ENCODE data around the gene ITGA8. TPM values are rescaled to one million over a fixed set of nuclear protein-coding genes. Genes with fewer than 3 reads are reported as not detected.

Gene ITGA8
- total RNA-seq, 1 donor from 2014 or later = 15.5 TPM

DNA sequence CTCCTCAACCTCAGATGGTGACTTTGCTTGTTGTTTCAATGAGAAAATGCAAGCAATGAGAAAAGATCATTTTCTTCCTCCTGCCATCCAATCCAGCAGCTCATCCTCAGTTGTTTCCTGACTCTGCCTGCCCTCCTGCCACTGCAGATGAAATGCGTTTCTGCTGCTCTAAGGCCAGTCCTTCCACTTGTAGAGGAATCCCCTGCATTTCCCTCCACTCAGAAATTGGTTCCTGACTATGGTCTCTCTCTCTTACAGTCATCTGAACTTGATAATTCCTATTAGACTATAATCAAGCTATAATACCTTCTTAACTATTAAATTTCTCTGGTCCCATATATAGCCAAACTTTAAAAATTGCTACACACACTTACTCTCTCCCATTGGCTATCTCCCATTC lies 14.4 kb downstream of the ITGA8 start:
- H3K36me3 ChIP-seq = no peaks in the 10 kb centered on the region
- no peaks in the 10 kb centered on the region for H3K27me3 ChIP-seq
- TF ChIP-seq, protein P1, sequence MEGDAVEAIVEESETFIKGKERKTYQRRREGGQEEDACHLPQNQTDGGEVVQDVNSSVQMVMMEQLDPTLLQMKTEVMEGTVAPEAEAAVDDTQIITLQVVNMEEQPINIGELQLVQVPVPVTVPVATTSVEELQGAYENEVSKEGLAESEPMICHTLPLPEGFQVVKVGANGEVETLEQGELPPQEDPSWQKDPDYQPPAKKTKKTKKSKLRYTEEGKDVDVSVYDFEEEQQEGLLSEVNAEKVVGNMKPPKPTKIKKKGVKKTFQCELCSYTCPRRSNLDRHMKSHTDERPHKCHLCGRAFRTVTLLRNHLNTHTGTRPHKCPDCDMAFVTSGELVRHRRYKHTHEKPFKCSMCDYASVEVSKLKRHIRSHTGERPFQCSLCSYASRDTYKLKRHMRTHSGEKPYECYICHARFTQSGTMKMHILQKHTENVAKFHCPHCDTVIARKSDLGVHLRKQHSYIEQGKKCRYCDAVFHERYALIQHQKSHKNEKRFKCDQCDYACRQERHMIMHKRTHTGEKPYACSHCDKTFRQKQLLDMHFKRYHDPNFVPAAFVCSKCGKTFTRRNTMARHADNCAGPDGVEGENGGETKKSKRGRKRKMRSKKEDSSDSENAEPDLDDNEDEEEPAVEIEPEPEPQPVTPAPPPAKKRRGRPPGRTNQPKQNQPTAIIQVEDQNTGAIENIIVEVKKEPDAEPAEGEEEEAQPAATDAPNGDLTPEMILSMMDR (IDR thresholded peaks at IDR 0.05) = no peak
- TF ChIP-seq POLR2A (IDR thresholded peaks at IDR 0.05) (no peak), POLR2AphosphoS5 (IDR thresholded peaks at IDR 0.05; ENCODE audit: insufficient read depth in 1 of 2, low read depth in 1 of 2) (no peak)
- DNase-seq (ENCODE audit: extremely low spot score in 2 of 2) = no peak
- H3K9me3 ChIP-seq = no peaks in the 10 kb centered on the region
- no peak overlapping the region for H3K4me3 ChIP-seq
- no peak overlapping the region for H3K27ac ChIP-seq
- intact Hi-C loops (cut with DNase I) = no loop called here
- no peaks in the 10 kb centered on the region for H3K4me1 ChIP-seq

DNA sequence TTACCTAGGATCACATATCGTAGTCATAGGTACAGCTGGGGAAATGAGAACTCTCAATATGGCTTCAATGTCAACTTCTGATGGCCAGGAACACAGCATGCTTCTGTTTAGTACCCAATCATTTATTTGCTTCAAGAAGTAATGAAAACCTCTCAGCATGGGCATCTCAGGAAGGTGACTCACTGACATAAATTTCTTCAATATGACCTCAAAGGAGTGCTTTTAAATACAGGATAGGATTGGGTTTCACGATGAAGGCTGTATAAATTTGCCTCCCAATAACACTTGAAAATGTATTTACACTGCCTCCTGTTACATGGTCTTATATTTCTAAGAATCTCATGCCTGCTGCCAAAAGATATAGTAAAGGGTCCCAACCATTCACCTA lies 15.1 kb downstream of the ITGA8 start:
- no peak for TF ChIP-seq POLR2AphosphoS5 (IDR thresholded peaks at IDR 0.05; ENCODE audit: insufficient read depth in 1 of 2, low read depth in 1 of 2)
- no peak for TF ChIP-seq POLR2A (IDR thresholded peaks at IDR 0.05)
- TF ChIP-seq, protein P1 (IDR thresholded peaks at IDR 0.05) = no peak
- no peak overlapping the region for H3K27ac ChIP-seq
- H3K9me3 ChIP-seq = no peaks in the 10 kb centered on the region
- no peak for DNase-seq (ENCODE audit: extremely low spot score in 2 of 2)
- H3K4me3 ChIP-seq = no peak overlapping the region
- H3K27me3 ChIP-seq = no peaks in the 10 kb centered on the region
- no peaks in the 10 kb centered on the region for H3K36me3 ChIP-seq
- intact Hi-C loops (cut with DNase I) = no loop called here
- H3K4me1 ChIP-seq = no peaks in the 10 kb centered on the region

- H3K27ac ChIP-seq = no peak overlapping the region
- intact Hi-C loops (cut with DNase I) = no loop called here
Measured at GRCh38 chr10:15703944-15704580, 15.7 kb downstream of the ITGA8 start.

DNA sequence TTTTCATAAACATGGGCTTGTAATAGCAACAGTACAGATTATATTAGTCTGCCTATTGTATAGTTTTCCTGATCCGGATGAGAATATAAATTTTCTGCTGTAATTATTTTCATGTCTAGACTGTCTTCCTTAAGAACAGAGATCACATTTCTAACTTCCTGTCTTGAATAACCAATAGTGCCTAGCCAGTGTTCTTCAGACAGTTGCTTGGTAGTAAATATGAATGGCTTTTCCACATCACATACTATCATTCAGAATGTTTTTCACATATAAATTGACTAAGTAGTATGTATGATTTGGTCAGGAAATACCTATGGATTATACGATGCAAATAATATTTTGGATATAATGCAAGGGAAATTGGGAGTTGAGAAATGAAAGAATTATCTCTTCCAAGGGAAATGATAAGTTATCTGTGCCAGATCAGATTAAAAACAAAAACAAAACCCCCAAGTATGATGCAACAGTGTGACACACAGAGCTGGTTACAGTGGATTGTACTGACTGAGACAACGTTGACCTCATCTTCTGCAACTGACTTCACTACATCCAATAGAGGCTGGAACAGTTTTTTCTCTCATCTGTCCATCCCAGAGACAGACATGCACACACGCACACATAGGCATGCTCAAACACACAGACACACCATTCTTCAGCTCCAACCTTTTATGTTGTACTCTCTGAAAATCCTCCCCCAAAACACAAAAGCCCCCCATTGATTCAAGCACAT lies 16.4 kb downstream of the ITGA8 start:
- Histone ChIP-seq H3K4me3 (no peak overlapping the region), H3K9me3 (no peaks in the 10 kb centered on the region), H3K27ac (no peak overlapping the region), H3K4me1 (no peaks in the 10 kb centered on the region), H3K27me3 (no peaks in the 10 kb centered on the region), H3K36me3 (no peaks in the 10 kb centered on the region)
- DNase-seq (ENCODE audit: extremely low spot score in 2 of 2) = no peak
- intact Hi-C loops (cut with DNase I) = no loop called here
- no peak for TF ChIP-seq POLR2AphosphoS5 (IDR thresholded peaks at IDR 0.05; ENCODE audit: insufficient read depth in 1 of 2, low read depth in 1 of 2)
- TF ChIP-seq POLR2A (IDR thresholded peaks at IDR 0.05) = no peak
- TF ChIP-seq, protein P1 (IDR thresholded peaks at IDR 0.05) = no peak

More at GRCh38 chr10:15703944-15704580, 15.7 kb downstream of the ITGA8 start:
- no peaks in the 10 kb centered on the region for H3K4me1 ChIP-seq
- H3K27me3 ChIP-seq = no peaks in the 10 kb centered on the region
- no peak overlapping the region for H3K4me3 ChIP-seq
- no peaks in the 10 kb centered on the region for H3K36me3 ChIP-seq
- DNase-seq (ENCODE audit: extremely low spot score in 2 of 2) = no peak
- no peak for TF ChIP-seq POLR2AphosphoS5 (IDR thresholded peaks at IDR 0.05; ENCODE audit: insufficient read depth in 1 of 2, low read depth in 1 of 2)
- TF ChIP-seq POLR2A (IDR thresholded peaks at IDR 0.05) = no peak
- TF ChIP-seq, protein P1 (IDR thresholded peaks at IDR 0.05) = no peak
- no peaks in the 10 kb centered on the region for H3K9me3 ChIP-seq
